PC-3 (cell line): ENCODE measurements around the gene SLC35B4.

ENCODE experiments used
- EZH2 ChIP-seq: fragments of 300-600 bp; sonication (generic); IDR thresholded peaks from one replicate; pipeline ENCODE4 v1.6.1; 2017; ENCODE audit warnings: antibody characterized with exemption, mild to moderate bottlenecking, low read length; ENCODE audit not compliant: unreplicated experiment
- EZH2phosphoT487 ChIP-seq: fragments of 300-600 bp; sonication (generic); IDR thresholded peaks from 2 replicates; pipeline ENCODE4 v1.6.1; 2018; ENCODE audit warnings: mild to moderate bottlenecking, antibody characterized with exemption, low read length, borderline replicate concordance
- TF ChIP-seq, protein P1 (sequence below): fragments of 300-600 bp; sonication (generic); conservative IDR thresholded peaks from 2 replicates; pipeline ENCODE4 v1.5.1; 2017; ENCODE audit warnings: antibody characterized with exemption, low read depth, mild to moderate bottlenecking, low read length

DNA sequence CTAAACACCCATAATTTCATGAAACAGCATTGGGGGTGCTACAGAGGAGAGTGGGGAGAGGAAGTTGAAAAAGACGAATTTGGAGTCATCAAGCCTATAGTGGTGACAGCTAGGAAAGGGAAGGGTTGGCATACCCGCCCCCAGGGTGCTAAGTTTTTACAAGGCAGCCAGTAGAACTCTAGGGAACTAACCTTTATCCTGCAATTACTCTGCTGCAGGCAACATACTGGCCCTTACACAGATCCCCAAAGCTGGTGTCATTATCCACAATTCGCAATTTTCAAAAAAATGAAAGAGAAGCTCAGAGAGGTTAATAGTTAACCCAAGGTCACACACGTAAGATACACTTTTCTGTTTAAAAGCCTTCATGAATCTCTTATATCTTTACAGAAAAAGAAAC lies 14.2 kb upstream of the SLC35B4 start:
- TF ChIP-seq EZH2 (no peak), EZH2phosphoT487 (no peak)
- TF ChIP-seq, protein P1, sequence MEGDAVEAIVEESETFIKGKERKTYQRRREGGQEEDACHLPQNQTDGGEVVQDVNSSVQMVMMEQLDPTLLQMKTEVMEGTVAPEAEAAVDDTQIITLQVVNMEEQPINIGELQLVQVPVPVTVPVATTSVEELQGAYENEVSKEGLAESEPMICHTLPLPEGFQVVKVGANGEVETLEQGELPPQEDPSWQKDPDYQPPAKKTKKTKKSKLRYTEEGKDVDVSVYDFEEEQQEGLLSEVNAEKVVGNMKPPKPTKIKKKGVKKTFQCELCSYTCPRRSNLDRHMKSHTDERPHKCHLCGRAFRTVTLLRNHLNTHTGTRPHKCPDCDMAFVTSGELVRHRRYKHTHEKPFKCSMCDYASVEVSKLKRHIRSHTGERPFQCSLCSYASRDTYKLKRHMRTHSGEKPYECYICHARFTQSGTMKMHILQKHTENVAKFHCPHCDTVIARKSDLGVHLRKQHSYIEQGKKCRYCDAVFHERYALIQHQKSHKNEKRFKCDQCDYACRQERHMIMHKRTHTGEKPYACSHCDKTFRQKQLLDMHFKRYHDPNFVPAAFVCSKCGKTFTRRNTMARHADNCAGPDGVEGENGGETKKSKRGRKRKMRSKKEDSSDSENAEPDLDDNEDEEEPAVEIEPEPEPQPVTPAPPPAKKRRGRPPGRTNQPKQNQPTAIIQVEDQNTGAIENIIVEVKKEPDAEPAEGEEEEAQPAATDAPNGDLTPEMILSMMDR, result no peak
